ENCODE results near the gene BAD.

DNA sequence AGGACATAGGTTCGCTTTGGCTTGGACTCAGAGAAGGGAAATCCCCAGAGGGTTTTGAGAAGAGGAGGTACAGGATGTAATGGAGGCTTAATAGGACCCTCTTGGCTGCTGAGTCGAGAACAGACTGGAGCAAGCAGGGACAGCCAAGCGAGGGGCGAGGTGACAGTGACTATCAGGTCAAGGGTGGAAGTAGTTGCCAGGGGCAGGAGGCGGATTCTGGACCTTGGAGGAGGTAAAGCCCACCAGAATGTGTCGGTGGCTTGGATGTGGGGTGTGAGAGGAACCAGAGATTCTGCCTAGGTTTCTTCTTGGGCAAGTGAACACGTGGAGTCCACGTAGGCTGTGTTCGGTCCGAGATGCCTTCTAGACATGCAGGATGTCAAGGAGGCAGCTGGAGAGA is 28.5 kb upstream of the BAD start:
- TF ChIP-seq CTCF (conservative IDR thresholded peaks at IDR 0.05; ENCODE audit: low read depth, low read length) (no peak), EZH2 (IDR thresholded peaks at IDR 0.05; ENCODE audit: borderline replicate concordance, low read depth, low read length, poor library complexity, severe bottlenecking) (no peak)
